DMS114 treated with DMSO at 0.1 percent for 48 hours (cell line): Measurements from ENCODE around the gene PCDHB8.
A peak's percentile ranks its signal among the peaks of the same experiment; 100 is the strongest.
"Not testable (repeated sequence)": the region's sequence is repeated elsewhere in the genome, so short reads cannot be mapped to it uniquely, and the experiment has no call there.

Experiments
- DNase-seq: peaks from one replicate; lab custom pipeline; 2025; ENCODE audit not compliant: unreplicated experiment; lab: John Stamatoyannopoulos, UW

The PCDHB8 gene

DNA sequence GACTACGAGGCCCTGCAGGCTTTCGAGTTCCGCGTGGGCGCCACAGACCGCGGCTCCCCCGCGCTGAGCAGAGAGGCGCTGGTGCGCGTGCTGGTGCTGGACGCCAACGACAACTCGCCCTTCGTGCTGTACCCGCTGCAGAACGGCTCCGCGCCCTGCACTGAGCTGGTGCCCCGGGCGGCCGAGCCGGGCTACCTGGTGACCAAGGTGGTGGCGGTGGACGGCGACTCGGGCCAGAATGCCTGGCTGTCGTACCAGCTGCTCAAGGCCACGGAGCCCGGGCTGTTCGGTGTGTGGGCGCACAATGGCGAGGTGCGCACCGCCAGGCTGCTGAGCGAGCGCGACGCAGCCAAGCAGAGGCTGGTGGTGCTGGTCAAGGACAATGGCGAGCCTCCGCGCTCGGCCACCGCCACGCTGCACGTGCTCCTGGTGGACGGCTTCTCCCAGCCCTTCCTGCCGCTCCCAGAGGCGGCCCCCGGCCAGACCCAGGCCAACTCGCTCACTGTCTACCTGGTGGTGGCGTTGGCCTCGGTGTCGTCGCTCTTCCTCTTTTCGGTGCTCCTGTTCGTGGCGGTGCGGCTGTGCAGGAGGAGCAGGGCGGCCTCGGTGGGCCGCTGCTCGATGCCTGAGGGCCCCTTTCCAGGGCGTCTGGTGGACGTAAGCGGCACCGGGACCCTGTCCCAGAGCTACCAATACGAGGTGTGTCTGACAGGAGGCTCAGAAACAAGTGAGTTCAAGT, 6.7 kb downstream of the PCDHB8 start:
- not testable (repeated sequence) for DNase-seq

DNA sequence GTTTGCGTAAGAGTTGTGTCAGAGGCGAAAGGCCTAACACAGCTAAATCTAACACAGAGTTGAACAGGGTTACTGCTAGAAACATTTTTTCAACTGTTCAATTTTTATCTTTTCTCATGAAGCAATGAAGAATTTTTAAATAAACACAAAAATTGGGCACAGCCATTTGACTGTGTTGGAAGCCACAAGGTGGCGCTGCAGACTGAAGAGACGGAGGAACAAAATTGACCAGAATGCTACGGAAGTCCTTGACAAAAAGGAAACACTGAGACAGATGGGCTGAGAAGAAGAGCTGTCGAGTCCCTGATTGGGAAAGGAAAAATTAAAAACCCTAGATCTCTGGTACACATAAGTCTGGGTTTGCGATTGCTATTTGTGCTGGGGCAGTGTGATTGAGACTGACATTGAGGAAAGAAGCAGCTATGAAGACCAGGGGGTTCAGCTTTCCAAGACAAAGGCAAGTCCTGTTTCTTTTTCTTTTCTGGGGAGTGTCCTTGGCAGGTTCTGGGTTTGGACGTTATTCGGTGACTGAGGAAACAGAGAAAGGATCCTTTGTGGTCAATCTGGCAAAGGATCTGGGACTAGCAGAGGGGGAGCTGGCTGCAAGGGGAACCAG, 9.4 kb downstream of the PCDHB8 start, which contains the start of gene PCDHB9:
PCDHB9 (plus strand) TSS at position 265 of the 616 bp plus-strand sequence; CDS start at position 423, 158 bp downstream.
- DNase-seq: peak; percentile 74

DNA sequence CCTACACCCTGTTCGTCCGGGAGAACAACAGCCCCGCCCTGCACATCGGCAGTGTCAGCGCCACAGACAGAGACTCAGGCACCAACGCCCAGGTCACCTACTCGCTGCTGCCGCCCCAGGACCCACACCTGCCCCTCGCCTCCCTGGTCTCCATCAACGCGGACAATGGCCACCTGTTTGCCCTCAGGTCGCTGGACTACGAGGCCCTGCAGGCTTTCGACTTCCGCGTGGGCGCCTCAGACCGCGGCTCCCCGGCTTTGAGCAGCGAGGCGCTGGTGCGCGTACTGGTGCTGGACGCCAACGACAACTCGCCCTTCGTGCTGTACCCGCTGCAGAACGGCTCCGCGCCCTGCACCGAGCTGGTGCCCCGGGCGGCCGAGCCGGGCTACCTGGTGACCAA, 11.1 kb downstream of the PCDHB8 start:
- not testable (repeated sequence) for DNase-seq

DNA sequence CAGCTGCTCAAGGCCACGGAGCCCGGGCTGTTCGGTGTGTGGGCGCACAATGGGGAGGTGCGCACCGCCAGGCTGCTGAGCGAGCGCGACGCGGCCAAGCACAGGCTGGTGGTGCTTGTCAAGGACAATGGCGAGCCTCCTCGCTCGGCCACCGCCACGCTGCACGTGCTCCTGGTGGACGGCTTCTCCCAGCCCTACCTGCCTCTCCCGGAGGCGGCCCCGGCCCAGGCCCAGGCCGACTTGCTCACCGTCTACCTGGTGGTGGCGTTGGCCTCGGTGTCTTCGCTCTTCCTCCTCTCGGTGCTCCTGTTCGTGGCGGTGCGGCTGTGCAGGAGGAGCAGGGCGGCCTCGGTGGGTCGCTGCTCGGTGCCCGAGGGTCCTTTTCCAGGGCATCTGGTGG, 11.5 kb downstream of the PCDHB8 start:
- DNase-seq: not testable (repeated sequence)

DNA sequence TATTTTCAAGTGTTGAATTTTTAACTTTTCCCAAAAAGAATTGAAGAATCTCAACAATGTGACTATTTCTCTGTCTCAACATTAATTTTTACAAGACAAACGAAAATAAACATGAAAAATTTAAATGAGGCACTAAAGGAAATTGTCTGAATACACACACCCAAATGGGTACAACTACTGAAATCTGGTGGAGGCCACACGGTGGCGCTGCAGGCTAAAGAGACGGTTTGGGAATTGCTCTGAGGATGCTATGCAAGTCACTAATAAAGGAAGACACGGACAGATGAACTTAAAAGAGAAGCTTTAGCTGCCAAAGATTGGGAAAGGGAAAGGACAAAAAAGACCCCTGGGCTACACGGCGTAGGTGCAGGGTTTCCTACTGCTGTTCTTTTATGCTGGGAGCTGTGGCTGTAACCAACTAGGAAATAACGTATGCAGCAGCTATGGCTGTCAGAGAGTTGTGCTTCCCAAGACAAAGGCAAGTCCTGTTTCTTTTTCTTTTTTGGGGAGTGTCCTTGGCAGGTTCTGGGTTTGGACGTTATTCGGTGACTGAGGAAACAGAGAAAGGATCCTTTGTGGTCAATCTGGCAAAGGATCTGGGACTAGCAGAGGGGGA, 14.6 kb downstream of the PCDHB8 start, which contains the start of gene PCDHB10:
PCDHB10 (plus strand) TSS at position 244 of the 616 bp plus-strand sequence; CDS start at position 444, 200 bp downstream.
- peak; percentile 71 for DNase-seq

DNA sequence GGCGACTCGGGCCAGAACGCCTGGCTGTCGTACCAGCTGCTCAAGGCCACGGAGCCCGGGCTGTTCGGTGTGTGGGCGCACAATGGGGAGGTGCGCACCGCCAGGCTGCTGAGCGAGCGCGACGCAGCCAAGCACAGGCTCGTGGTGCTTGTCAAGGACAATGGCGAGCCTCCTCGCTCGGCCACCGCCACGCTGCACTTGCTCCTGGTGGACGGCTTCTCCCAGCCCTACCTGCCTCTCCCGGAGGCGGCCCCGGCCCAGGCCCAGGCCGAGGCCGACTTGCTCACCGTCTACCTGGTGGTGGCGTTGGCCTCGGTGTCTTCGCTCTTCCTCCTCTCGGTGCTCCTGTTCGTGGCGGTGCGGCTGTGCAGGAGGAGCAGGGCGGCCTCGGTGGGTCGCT, 16.7 kb downstream of the PCDHB8 start:
- DNase-seq: not testable (repeated sequence)

DNA sequence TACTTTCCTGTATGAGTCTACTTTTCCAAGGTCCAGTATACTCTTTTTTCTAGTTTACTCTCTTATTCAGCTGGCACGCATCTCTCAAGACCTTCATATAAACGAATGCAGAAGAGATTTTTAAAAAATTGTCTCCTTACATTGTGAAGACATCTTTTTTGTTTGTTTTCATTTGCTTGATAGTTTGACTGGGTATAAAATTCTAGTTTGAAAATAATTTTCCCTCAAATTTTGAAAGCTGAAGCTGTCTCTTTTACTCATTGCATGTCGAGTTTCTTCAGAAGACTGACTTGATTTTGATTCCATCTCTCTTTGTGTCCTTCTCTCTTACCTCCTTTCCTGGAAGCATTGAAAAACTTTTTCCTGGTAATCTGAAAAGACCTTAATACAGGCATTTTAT, 18.8 kb downstream of the PCDHB8 start:
- DNase-seq: no peak

DNA sequence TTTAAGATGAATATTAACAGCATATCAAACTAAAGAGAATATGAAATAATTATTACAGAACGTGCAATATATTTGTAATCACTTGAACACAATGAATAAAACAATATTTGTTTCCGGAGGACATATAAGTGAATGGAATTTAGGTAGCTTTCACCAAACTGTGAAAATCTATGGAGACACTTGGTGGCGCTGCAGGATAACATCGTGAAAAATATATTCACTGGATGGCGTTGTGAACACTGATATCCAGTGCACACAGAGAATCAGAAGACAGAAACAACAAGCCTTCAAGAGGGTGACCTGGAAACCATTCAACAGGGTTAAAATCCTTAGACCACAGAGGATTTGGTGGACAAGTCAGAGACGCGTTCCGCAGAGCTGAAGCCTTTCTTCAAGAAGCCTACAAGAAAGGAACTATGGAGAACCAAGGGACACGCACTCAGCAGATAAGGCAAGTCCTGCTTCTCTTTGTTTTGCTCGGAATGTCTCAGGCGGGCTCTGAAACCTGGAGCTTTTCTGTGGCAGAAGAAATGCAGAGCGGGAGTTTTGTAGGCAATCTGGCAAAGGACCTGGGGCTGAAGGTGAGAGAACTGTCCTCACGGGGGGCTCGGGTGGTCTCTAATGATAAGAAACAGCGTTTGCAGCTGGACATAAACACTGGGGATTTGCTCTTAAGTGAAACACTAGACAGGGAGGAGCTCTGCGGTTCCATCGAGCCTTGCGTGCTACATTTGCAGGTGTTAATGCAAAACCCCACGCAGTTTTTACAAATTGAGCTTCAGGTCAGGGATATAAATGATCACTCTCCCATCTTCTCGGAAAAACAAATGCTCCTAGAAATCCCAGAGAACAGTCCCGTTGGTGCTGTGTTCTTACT, 22.0 kb downstream of the PCDHB8 start, which contains the start of gene PCDHB11:
PCDHB11 (plus strand) TSS at position 269 of the 877 bp plus-strand sequence; CDS start at position 417, 148 bp downstream.
- peak; percentile 76 for DNase-seq

DNA sequence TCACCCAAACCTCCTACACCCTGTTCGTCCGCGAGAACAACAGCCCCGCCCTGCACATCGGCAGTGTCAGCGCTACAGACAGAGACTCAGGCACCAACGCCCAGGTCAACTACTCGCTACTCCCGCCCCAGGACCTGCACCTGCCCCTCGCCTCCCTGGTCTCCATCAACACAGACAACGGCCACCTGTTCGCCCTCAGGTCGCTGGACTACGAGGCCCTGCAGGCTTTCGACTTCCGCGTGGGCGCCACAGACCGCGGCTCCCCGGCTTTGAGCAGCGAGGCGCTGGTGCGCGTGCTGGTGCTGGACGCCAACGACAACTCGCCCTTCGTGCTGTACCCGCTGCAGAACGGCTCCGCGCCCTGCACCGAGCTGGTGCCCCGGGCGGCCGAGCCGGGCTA, 23.5 kb downstream of the PCDHB8 start:
- DNase-seq: not testable (repeated sequence)

DNA sequence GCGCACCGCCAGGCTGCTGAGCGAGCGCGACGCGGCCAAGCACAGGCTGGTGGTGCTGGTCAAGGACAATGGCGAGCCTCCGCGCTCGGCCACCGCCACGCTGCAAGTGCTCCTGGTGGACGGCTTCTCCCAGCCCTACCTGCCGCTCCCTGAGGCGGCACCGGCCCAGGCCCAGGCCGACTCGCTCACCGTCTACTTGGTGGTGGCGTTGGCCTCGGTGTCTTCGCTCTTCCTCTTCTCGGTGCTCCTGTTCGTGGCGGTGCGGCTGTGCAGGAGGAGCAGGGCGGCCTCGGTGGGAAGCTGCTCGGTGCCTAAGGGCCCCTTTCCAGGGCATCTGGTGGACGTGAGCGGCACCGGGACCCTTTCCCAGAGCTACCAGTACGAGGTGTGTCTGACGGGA, 24.1 kb downstream of the PCDHB8 start:
- DNase-seq: not testable (repeated sequence)

DNA sequence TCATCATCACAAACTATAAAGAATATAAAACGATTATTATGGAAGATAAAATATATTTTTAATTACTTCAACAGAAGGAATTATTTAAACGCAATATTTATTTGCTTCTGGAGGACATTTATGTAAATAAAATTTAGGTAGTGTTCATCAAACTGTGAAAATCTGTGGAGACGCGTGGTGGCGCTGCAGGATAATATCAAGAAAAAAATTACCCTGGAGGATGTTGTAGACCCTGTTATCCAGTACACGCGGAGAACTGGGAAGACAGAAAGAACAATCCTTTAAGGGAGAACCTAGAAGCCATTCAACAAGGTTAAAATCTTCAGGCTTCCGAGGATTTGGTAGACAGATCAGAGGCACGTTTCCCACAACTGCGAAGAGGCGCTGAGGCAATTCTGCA, 30.9 kb downstream of the PCDHB8 start, which contains the start of gene PCDHB12:
PCDHB12 (plus strand) TSS at position 242 of the 400 bp plus-strand sequence. CDS start 189 bp downstream, outside the sequence.
- DNase-seq: no peak

DNA sequence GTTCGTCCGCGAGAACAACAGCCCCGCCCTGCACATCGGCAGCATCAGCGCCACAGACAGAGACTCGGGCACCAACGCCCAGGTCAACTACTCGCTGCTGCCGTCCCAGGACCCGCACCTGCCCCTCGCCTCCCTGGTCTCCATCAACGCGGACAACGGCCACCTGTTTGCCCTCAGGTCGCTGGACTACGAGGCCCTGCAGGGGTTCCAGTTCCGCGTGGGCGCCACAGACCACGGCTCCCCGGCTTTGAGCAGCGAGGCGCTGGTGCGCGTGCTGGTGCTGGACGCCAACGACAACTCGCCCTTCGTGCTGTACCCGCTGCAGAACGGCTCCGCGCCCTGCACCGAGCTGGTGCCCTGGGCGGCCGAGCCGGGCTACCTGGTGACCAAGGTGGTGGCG, 32.7 kb downstream of the PCDHB8 start:
- not testable (repeated sequence) for DNase-seq

DNA sequence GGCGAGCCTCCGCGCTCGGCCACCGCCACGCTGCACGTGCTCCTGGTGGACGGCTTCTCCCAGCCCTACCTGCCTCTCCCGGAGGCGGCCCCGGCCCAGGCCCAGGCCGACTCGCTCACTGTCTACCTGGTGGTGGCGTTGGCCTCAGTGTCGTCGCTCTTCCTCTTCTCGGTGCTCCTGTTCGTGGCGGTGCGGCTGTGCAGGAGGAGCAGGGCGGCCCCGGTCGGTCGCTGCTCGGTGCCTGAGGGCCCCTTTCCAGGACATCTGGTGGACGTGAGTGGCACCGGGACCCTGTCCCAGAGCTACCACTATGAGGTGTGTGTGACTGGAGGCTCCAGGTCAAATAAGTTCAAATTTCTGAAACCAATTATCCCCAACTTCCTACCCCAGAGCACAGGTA, 33.3 kb downstream of the PCDHB8 start:
- DNase-seq: not testable (repeated sequence)

DNA sequence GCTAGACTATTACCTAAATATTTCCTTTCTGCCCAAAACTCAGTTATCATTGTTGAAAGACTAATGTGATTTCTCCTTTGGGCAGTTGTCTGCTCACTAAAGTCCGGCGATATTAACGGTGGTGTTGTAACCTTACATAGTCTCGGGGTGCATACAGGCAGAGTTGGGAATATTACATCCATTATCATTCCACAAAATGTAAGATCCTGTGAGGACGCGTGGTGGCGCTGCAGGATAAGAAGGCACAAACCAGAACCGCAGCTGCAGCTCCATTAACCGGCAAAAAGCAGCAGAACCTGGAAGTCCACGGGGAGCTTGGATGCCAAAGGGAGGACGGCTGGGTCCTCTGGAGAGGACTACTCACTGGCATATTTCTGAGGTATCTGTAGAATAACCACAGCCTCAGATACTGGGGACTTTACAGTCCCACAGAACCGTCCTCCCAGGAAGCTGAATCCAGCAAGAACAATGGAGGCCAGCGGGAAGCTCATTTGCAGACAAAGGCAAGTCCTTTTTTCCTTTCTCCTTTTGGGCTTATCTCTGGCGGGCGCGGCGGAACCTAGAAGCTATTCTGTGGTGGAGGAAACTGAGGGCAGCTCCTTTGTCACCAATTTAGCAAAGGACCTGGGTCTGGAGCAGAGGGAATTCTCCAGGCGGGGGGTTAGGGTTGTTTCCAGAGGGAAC, 36.2 kb downstream of the PCDHB8 start, which contains the start of gene PCDHB13:
PCDHB13 (plus strand) TSS at position 264 of the 684 bp plus-strand sequence; CDS start at position 469, 205 bp downstream.
- DNase-seq: not testable (repeated sequence)

DNA sequence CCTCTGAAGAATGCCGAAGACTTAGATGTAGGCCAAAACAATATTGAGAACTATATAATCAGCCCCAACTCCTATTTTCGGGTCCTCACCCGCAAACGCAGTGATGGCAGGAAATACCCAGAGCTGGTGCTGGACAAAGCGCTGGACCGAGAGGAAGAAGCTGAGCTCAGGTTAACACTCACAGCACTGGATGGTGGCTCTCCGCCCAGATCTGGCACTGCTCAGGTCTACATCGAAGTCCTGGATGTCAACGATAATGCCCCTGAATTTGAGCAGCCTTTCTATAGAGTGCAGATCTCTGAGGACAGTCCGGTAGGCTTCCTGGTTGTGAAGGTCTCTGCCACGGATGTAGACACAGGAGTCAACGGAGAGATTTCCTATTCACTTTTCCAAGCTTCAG, 37.0 kb downstream of the PCDHB8 start:
- not testable (repeated sequence) for DNase-seq

DNA sequence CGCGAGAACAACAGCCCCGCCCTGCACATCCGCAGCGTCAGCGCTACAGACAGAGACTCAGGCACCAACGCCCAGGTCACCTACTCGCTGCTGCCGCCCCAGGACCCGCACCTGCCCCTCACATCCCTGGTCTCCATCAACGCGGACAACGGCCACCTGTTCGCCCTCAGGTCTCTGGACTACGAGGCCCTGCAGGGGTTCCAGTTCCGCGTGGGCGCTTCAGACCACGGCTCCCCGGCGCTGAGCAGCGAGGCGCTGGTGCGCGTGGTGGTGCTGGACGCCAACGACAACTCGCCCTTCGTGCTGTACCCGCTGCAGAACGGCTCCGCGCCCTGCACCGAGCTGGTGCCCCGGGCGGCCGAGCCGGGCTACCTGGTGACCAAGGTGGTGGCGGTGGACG, 37.9 kb downstream of the PCDHB8 start:
- not testable (repeated sequence) for DNase-seq

DNA sequence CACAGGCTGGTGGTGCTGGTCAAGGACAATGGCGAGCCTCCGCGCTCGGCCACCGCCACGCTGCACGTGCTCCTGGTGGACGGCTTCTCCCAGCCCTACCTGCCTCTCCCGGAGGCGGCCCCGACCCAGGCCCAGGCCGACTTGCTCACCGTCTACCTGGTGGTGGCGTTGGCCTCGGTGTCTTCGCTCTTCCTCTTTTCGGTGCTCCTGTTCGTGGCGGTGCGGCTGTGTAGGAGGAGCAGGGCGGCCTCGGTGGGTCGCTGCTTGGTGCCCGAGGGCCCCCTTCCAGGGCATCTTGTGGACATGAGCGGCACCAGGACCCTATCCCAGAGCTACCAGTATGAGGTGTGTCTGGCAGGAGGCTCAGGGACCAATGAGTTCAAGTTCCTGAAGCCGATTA, 38.4 kb downstream of the PCDHB8 start:
- not testable (repeated sequence) for DNase-seq

DNA sequence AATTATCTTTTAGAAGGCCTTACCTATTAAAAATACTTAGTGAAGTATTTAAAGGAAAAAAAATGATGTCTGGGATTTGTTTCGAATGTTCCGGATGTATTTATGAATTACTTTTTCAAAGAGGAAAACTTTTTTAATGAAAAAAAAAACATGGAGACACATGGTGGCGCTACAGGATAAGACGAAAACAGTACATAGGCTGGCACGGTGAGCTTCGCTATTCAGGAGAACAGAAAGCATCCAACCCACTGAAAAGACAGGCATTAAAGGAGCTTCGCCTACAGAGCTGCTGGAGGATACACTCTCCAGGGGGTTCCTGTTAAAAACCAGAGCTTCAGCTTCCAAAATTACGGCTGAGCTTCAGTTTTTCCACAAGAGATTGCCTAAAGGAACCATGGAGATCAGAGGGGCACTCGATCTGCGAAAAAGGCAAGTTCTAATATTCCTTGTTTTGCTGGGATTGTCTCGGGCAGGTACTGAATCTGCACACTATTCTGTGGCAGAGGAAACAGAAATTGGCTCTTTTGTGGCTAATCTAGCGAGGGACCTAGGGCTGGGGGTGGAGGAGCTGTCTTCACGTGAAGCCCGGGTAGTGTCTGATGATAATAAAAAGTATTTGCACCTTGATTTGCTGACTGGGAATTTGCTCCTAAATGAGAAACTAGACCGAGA, 45.7 kb downstream of the PCDHB8 start, which contains the start of gene PCDHB14:
PCDHB14 (plus strand) TSS at position 232 of the 672 bp plus-strand sequence; CDS start at position 395, 163 bp downstream.
- DNase-seq: peak; percentile 64

DNA sequence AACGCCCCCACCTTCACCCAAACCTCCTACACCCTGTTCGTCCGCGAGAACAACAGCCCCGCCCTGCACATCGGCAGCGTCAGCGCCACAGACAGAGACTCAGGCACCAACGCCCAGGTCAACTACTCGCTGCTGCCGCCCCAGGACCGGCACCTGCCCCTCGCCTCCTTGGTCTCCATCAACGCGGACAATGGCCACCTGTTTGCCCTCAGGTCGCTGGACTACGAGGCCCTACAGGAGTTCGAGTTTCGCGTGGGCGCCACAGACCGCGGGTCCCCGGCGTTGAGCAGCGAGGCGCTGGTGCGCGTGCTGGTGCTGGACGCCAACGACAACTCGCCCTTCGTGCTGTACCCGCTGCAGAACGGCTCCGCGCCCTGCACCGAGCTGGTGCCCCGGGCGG, 47.3 kb downstream of the PCDHB8 start:
- DNase-seq: not testable (repeated sequence)
